ENCODE results near the gene DUS4L. TPM values are rescaled to one million over a fixed set of nuclear protein-coding genes. Genes with fewer than 3 reads are reported as not detected.
A peak's percentile ranks its signal among the peaks of the same experiment; 100 is the strongest.

The DUS4L gene
- total RNA-seq, 1 donor from 2014 or later = 10.0 TPM

DNA sequence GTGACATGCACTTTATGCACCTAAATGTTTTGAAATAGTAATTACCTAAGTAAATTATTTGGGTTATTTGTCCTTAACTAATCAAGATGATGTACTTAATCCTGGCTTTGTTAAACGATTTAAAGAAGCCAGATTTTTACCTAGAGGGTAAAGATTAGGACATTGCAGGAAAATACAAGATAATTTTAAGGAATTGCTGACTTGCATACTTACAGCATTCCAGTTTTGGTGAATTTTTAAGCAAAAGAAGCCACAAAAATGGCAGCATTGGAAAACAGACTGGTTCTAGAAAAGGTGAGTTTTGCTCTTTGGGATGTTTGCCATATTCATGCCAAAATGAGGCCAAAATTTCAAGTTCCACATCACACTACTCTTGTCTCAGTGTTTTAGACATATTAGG lies 49.7 kb downstream of the DUS4L start:
- no peak overlapping the region for H3K4me3 Mint-ChIP-seq (ENCODE audit: unreplicated experiment)
- TF ChIP-seq, protein P1, sequence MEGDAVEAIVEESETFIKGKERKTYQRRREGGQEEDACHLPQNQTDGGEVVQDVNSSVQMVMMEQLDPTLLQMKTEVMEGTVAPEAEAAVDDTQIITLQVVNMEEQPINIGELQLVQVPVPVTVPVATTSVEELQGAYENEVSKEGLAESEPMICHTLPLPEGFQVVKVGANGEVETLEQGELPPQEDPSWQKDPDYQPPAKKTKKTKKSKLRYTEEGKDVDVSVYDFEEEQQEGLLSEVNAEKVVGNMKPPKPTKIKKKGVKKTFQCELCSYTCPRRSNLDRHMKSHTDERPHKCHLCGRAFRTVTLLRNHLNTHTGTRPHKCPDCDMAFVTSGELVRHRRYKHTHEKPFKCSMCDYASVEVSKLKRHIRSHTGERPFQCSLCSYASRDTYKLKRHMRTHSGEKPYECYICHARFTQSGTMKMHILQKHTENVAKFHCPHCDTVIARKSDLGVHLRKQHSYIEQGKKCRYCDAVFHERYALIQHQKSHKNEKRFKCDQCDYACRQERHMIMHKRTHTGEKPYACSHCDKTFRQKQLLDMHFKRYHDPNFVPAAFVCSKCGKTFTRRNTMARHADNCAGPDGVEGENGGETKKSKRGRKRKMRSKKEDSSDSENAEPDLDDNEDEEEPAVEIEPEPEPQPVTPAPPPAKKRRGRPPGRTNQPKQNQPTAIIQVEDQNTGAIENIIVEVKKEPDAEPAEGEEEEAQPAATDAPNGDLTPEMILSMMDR (IDR thresholded peaks at IDR 0.05; ENCODE audit: unreplicated experiment) = no peak
- H3K9me3 Mint-ChIP-seq (ENCODE audit: unreplicated experiment) = no peaks in the 10 kb centered on the region
- peaks cover 6% of the 10 kb centered on the region for H3K27me3 Mint-ChIP-seq (ENCODE audit: unreplicated experiment)
- H3K27ac Mint-ChIP-seq (ENCODE audit: unreplicated experiment) = peak overlapping the region; percentile 57
- peaks cover 30% of the 10 kb centered on the region for H3K36me3 Mint-ChIP-seq (ENCODE audit: low read depth, unreplicated experiment)
- H3K4me1 Mint-ChIP-seq (ENCODE audit: unreplicated experiment) = peaks cover 18% of the 10 kb centered on the region
- no peak for DNase-seq (ENCODE audit: low spot score)

DNA sequence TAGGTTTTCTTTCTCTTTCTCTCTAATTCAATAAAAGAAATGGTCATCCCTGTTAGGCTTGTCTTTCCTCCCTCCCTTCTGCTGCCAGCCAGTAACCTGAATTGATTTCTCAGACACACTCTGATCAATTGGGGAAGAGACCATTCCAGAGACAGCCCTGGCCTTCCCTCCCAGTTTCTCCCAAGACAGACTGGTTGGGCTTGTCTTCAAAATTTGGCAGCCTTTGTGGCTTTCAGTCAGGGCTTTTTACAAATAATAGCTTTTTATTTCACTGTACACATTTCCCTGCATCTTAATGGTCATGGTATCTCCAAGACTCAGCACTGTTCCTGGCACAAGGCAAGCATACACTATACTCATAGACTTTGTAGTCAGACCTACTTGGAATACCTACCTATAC lies 50.2 kb downstream of the DUS4L start:
- Mint-ChIP-seq H3K4me3 (ENCODE audit: unreplicated experiment) (no peak overlapping the region), H3K4me1 (ENCODE audit: unreplicated experiment) (peaks cover 18% of the 10 kb centered on the region), H3K27ac (ENCODE audit: unreplicated experiment) (peak overlapping the region; percentile 57), H3K36me3 (ENCODE audit: low read depth, unreplicated experiment) (peaks cover 27% of the 10 kb centered on the region), H3K9me3 (ENCODE audit: unreplicated experiment) (no peaks in the 10 kb centered on the region), H3K27me3 (ENCODE audit: unreplicated experiment) (peaks cover 6% of the 10 kb centered on the region)
- no peak for DNase-seq (ENCODE audit: low spot score)
- TF ChIP-seq, protein P1 (IDR thresholded peaks at IDR 0.05; ENCODE audit: unreplicated experiment) = no peak

DNA sequence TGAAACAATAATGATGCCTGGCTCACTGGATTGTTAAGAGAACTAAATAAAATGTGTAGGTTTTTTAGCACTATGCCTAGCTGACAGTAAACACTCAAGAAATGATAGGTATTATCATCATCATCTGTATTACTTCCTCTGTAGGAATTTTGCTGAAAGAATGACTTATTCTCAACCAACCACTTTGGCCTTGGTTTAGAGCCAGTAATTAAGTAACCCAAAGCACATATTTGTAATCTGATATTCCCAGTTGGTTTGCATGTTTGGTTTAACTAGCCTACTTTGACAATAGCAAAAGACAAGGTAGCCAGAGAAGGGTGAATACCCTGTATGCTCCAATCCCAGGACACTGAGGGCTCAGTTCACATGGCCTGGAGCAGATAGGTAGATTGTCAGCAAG lies 50.7 kb downstream of the DUS4L start:
- H3K9me3 Mint-ChIP-seq (ENCODE audit: unreplicated experiment) = no peaks in the 10 kb centered on the region
- H3K27me3 Mint-ChIP-seq (ENCODE audit: unreplicated experiment) = peaks cover 6% of the 10 kb centered on the region
- no peak for DNase-seq (ENCODE audit: low spot score)
- H3K4me1 Mint-ChIP-seq (ENCODE audit: unreplicated experiment) = peaks cover 18% of the 10 kb centered on the region
- TF ChIP-seq, protein P1 (IDR thresholded peaks at IDR 0.05; ENCODE audit: unreplicated experiment) = no peak
- H3K4me3 Mint-ChIP-seq (ENCODE audit: unreplicated experiment) = no peak overlapping the region
- peak overlapping the region; percentile 95 for H3K27ac Mint-ChIP-seq (ENCODE audit: unreplicated experiment)
- peaks cover 27% of the 10 kb centered on the region for H3K36me3 Mint-ChIP-seq (ENCODE audit: low read depth, unreplicated experiment)

DNA sequence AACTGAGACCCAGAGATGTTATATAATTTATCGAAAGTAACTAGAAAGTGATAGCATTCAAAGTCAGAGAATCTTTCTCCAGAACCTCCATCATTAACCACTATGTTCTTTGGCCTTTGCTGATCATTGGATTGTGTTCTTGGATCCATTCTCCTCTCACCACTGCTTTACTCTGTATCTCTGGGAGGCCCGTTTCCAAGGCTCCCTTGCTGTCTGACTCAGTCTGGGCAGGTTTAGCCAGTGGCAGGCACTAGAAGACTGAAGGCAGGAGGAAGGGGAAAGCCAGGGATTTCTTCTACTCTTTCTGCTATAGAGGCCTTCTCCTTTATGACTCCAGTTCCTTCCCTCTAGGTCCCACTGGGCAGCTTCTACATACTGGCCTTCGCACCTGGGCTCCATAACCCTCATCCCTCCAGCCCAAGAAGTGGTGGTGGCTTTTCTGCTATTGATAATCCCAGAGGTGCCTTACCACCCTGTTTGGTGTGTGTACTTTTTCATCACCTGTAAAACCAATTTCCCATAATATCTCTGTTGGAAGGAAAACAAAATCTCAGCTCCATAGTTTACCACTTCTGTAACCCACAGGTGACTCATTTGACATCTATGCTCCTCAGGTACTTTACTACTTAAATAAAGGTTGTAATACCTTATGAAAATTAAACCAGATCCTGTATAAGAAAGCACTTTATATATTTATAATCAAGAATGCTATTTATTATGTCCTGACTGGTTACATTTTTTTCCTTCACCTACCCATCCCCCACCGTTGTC lies 52.3 kb downstream of the DUS4L start:
- Mint-ChIP-seq H3K4me1 (ENCODE audit: unreplicated experiment) (peaks cover 18% of the 10 kb centered on the region), H3K4me3 (ENCODE audit: unreplicated experiment) (peak overlapping the region; percentile 12), H3K27me3 (ENCODE audit: unreplicated experiment) (peaks cover 6% of the 10 kb centered on the region), H3K27ac (ENCODE audit: unreplicated experiment) (peak overlapping the region; percentile 18), H3K9me3 (ENCODE audit: unreplicated experiment) (no peaks in the 10 kb centered on the region), H3K36me3 (ENCODE audit: low read depth, unreplicated experiment) (peaks cover 27% of the 10 kb centered on the region)
- TF ChIP-seq, protein P1 (IDR thresholded peaks at IDR 0.05; ENCODE audit: unreplicated experiment) = no peak
- no peak for DNase-seq (ENCODE audit: low spot score)

DNA sequence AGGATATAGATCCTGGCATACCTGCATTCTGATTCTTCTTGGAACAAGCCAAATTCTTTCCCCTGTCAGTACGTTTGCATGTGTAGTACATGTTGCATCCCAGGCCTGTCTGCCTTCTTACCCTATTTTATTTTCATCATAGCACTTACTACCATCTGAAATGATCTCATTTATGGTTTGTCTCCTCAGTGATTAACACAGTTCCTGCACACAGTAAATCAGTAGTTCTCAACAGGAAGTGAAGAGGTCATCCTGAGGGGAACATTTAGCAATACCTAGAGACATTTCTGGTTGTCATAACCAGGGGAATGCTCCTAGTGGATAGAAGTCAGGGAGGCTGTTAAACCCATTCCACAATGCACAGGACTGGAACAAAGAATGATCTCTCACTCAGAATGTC lies 58.7 kb downstream of the DUS4L start:
- Mint-ChIP-seq H3K4me3 (ENCODE audit: unreplicated experiment) (no peak overlapping the region), H3K4me1 (ENCODE audit: unreplicated experiment) (no peaks in the 10 kb centered on the region), H3K27ac (ENCODE audit: unreplicated experiment) (no peak overlapping the region), H3K9me3 (ENCODE audit: unreplicated experiment) (no peaks in the 10 kb centered on the region), H3K36me3 (ENCODE audit: low read depth, unreplicated experiment) (peaks cover 1% of the 10 kb centered on the region), H3K27me3 (ENCODE audit: unreplicated experiment) (no peaks in the 10 kb centered on the region)
- TF ChIP-seq, protein P1 (IDR thresholded peaks at IDR 0.05; ENCODE audit: unreplicated experiment) = no peak
- no peak for DNase-seq (ENCODE audit: low spot score)

All from endothelial cell (in vitro differentiated cells).